Measurements from ENCODE around the gene GPX8. TPM values are rescaled to one million over a fixed set of nuclear protein-coding genes. Genes with fewer than 3 reads are reported as not detected.

The GPX8 gene
- total and polyA plus RNA-seq, 2 of the 13 experiments (the other 11 are each of a cell fraction or from before 2014, with no cell fraction given), result 0.33 to 0.94 TPM

DNA sequence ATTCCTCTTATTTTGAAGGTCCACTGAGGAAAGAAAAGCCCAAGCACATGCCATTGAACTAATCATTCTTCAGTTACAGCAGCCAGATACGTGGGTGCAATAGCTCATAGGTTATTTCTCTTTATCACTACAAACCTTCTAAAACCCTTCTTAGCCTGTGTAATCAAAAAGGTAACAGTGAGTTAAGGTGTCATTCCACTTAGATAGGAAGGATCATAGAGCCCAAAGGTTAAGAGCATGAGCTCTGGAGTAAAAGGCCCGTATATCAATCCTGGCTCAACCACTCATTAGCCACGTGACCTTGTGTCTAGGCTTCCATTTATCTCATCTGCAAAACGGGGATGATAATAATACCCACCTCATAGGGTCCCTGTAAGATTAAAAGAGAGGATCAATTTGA is 2.7 kb downstream of the GPX8 start (continued):
- TF ChIP-seq ZNF224 (CRISPR knock-in tag; IDR thresholded peaks at IDR 0.05), result no peak
- TF ChIP-seq NFKB2 (CRISPR knock-in tag; IDR thresholded peaks at IDR 0.05; ENCODE audit: borderline replicate concordance), result no peak
- TF ChIP-seq NCOR1 (IDR thresholded peaks at IDR 0.05; ENCODE audit: borderline replicate concordance, low read length), result no peak
- TF ChIP-seq SMYD3 (CRISPR knock-in tag; IDR thresholded peaks at IDR 0.05), result no peak
- TF ChIP-seq MIER3 (CRISPR knock-in tag; IDR thresholded peaks at IDR 0.05; ENCODE audit: borderline replicate concordance), result no peak

DNA sequence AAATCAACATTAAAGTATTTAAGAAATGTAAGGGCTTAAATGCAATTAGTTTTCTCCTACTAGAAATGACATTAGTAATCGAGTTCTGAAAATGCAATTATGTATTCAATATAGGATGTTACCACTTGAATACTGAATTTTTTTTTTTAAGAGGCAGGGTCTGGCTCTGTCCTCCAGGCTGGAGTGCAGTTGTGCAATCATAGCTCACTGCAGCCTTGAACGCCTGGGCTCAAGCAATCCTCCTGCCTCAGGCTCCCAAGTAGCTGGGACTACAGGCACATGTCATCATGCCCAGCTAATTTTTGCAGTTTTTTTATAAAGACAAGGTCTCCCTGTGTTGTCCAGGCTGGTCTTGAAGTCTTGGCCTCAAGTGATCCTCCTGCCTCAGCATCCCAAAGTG is 11.5 kb downstream of the GPX8 start:
- no peaks in the 10 kb centered on the region for H3K9me3 ChIP-seq (ENCODE audit: low read length)
- H3K36me3 ChIP-seq (replicated peaks in 1 of 2; ENCODE audit: control insufficient read depth in 1 of 2, insufficient read depth in 2 of 2, low read length in 2 of 2), result no peaks in the 10 kb centered on the region
- H3K4me2 ChIP-seq (ENCODE audit: low read depth, low read length), result no peak overlapping the region
- no peaks in the 10 kb centered on the region; the same call in 1 of the 2 replicates for H4K20me1 ChIP-seq (ENCODE audit: insufficient read depth, low read length)
- no peak overlapping the region for H2AFZ ChIP-seq (ENCODE audit: low read length)
- peaks cover 35% of the 10 kb centered on the region for H3K4me1 ChIP-seq (ENCODE audit: insufficient read depth, low read length)
- in situ Hi-C loops (cut with HindIII; ENCODE audit: extremely low pct_ligation_motif_present, low pct_unique_long_range_greater_than_20kb), result loop anchor here (5.0 to 25.0 kb wide), 2 partner anchors 521 to 659 kb away; partner anchors contain the start of gene SNX18
- BruUV-seq (replicated peaks), result no TSS peak
- no peak overlapping the region for H3K9ac ChIP-seq (ENCODE audit: insufficient read depth, low read depth, low read length)
- FAIRE-seq, result no peak
- WGBS (ENCODE audit: low lambda C conversion rate), result 0% methylated on average over 2 of the region's 2 CpGs
- no peak for DNase-seq (ENCODE audit: low spot score)
- H3K79me2 ChIP-seq (ENCODE audit: insufficient read depth, low read length), result no peaks in the 10 kb centered on the region
- no peak overlapping the region for H3K4me3 ChIP-seq (replicated peaks in 1 of 3; ENCODE audit: insufficient read depth in 1 of 3, low read depth in 2 of 3, low read length in 3 of 3)
- no peak overlapping the region for H3K27ac ChIP-seq (ENCODE audit: extremely low read length, insufficient read depth, low read length)
- intact Hi-C loops (cut with micrococcal nuclease; ENCODE audit: unreplicated experiment), result loop anchor here (5.0 to 10.0 kb wide), 4 partner anchors 96 to 763 kb away; no protein-coding TSS in a partner anchor
- no peak for ATAC-seq
- CTCF ChIA-PET (ENCODE audit: low intra/inter-chr PET ratio, low total read pairs), result interaction anchor here (0.9 to 1.0 kb wide), 2 partner anchors 54 to 520 kb away, joined by 3 read pairs; no protein-coding TSS in a partner anchor
- POLR2A ChIA-PET, result no interaction called here
- H3K27me3 ChIP-seq (ENCODE audit: control insufficient read depth in 1 of 2, insufficient read depth in 2 of 2, low read length in 2 of 2), result peaks cover 2 to 29% of the 10 kb centered on the region in 2 experiments; a peak in 3 of 5 replicates
- peak; percentile 52; the same call in 1 of the 2 replicates for TF ChIP-seq CEBPB (IDR thresholded peaks at IDR 0.05; ENCODE audit: borderline replicate concordance, low read depth, low read length)
- no peak for TF ChIP-seq NFYB (CRISPR knock-in tag; IDR thresholded peaks at IDR 0.05)
- TF ChIP-seq ZNF780A (CRISPR knock-in tag; IDR thresholded peaks at IDR 0.05), result no peak
- TF ChIP-seq JUN (CRISPR knock-in tag; IDR thresholded peaks at IDR 0.05), result no peak
- TF ChIP-seq, protein P1, sequence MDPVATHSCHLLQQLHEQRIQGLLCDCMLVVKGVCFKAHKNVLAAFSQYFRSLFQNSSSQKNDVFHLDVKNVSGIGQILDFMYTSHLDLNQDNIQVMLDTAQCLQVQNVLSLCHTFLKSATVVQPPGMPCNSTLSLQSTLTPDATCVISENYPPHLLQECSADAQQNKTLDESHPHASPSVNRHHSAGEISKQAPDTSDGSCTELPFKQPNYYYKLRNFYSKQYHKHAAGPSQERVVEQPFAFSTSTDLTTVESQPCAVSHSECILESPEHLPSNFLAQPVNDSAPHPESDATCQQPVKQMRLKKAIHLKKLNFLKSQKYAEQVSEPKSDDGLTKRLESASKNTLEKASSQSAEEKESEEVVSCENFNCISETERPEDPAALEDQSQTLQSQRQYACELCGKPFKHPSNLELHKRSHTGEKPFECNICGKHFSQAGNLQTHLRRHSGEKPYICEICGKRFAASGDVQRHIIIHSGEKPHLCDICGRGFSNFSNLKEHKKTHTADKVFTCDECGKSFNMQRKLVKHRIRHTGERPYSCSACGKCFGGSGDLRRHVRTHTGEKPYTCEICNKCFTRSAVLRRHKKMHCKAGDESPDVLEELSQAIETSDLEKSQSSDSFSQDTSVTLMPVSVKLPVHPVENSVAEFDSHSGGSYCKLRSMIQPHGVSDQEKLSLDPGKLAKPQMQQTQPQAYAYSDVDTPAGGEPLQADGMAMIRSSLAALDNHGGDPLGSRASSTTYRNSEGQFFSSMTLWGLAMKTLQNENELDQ (CRISPR knock-in tag; IDR thresholded peaks at IDR 0.05; ENCODE audit: borderline replicate concordance), result no peak
- TF ChIP-seq CEBPG (CRISPR knock-in tag; IDR thresholded peaks at IDR 0.05), result peak; percentile 50; the same call in 1 of the 2 replicates
- TF ChIP-seq, protein P2, sequence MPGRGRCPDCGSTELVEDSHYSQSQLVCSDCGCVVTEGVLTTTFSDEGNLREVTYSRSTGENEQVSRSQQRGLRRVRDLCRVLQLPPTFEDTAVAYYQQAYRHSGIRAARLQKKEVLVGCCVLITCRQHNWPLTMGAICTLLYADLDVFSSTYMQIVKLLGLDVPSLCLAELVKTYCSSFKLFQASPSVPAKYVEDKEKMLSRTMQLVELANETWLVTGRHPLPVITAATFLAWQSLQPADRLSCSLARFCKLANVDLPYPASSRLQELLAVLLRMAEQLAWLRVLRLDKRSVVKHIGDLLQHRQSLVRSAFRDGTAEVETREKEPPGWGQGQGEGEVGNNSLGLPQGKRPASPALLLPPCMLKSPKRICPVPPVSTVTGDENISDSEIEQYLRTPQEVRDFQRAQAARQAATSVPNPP (CRISPR knock-in tag; IDR thresholded peaks at IDR 0.05), result no peak
- no peak for TF ChIP-seq ARID2 (CRISPR knock-in tag; IDR thresholded peaks at IDR 0.05; ENCODE audit: borderline replicate concordance)

Measured in HepG2 (cell line).